HEK293 (cell line): ENCODE results near the gene SELENOS.

Experiments
- CTCF ChIP-seq: fragments of 450-650 bp; formaldehyde crosslinking; IDR thresholded peaks from 2 replicates; pipeline ENCODE4 v1.5.1; 2016; ENCODE audit warnings: missing biosample characterization, missing genetic modification characterization
- HOXA7 ChIP-seq: sonication (generic); formaldehyde crosslinking; IDR thresholded peaks from 2 replicates; pipeline ENCODE4 v1.8.1; 2022; ENCODE audit warnings: missing genetic modification reagents, borderline replicate concordance
- ZNF155 ChIP-seq: fragments of 450-650 bp; formaldehyde crosslinking; IDR thresholded peaks from 2 replicates; pipeline ENCODE4 v1.5.1; 2016; ENCODE audit warnings: missing biosample characterization, missing genetic modification characterization
- ZNF221 ChIP-seq: fragments of 450-650 bp; formaldehyde crosslinking; IDR thresholded peaks from 2 replicates; pipeline ENCODE4 v1.5.1; 2017; ENCODE audit warnings: missing biosample characterization, missing genetic modification characterization, borderline replicate concordance

- no peak for TF ChIP-seq CTCF (tag by site-specific recombination)
- TF ChIP-seq ZNF221 (tag by site-specific recombination): no peak
- no peak for TF ChIP-seq HOXA7 (CRISPR knock-in tag)
- no peak for TF ChIP-seq ZNF155 (tag by site-specific recombination)
Observed at GRCh38 chr15:101326026-101326315, 48.7 kb upstream of the SELENOS start.
